LNCAP (cell line): Measurements from ENCODE around the gene KRT28.

Experiments used
- CTCF ChIP-seq: fragments of 450-650 bp; IDR thresholded peaks from 2 replicates; pipeline ENCODE4 v1.5.1; 2017; ENCODE audit warnings: mild to moderate bottlenecking

Gene KRT28

GRCh38 chr17:40791787-40792436 lies 7.8 kb downstream of the KRT28 start:
- TF ChIP-seq CTCF = peak; percentile 80

DNA sequence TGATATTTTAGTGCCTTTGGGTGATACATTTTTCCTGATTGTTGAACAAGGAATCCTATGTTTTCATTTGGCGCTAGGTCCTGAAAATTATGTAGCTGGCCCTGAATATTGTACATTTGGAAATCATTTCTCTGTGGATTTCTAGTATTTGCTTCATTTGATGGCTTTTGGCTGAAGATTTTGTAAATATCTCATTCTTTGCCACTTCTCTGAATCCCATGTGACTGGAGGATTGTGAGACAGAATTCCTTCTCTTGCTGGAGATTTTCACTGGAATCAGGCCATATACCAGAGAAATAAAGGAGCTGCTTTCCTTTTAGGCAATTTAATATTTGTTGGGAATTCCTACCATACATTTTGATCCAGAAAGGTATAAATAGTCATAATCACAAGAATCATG lies 8.6 kb downstream of the KRT28 start:
- TF ChIP-seq CTCF = no peak

DNA sequence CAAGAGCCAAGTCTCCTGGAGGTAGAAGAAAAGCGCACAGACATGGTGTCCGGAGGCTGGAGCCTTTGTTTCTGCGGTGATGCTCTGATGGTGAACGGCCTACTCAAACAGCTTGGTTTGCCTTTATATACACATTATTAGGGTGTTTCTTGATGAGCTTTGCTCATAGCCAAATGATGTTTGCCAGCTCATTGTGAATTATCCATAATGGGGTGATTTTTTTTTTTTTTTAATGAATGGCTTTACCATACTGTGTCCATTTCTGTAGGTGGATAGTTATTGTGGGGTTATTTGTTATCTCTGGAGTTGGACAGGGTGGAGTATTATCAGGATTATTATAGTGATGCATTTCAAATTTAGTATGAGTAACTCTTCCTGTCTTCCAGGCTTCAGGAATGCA lies 17.3 kb downstream of the KRT28 start, which contains the start of gene KRT27:
Gene KRT27, minus strand, starts transcription at position 101 of the 400 bp plus-strand sequence. Its CDS starts 57 bp downstream, at position 44.
- no peak for TF ChIP-seq CTCF

GRCh38 chr17:40779181-40779909 lies 20.4 kb downstream of the KRT28 start:
- no peak for TF ChIP-seq CTCF

- TF ChIP-seq CTCF = no peak
These were observed 21.3 kb downstream of the KRT28 start for GRCh38 chr17:40778461-40778860.

GRCh38 chr17:40777971-40778370 lies 21.8 kb downstream of the KRT28 start:
- no peak for TF ChIP-seq CTCF

- no peak for TF ChIP-seq CTCF
These were observed 22.3 kb downstream of the KRT28 start for GRCh38 chr17:40777459-40777858.
